Sigmoid colon (tissue), 7 donors: ENCODE measurements around the gene PBX3. TPM values are rescaled to one million over a fixed set of nuclear protein-coding genes. Genes with fewer than 3 reads are reported as not detected.
A peak's percentile ranks its signal among the peaks of the same experiment; 100 is the strongest.

Source experiments
- DNase-seq: peaks from one replicate; pipeline ENCODE4 v3.0.0-alpha.2; 2019
- H3K27ac ChIP-seq, 4 donors: fragments of 200-600 bp; sonication (generic); one replicate each; pipeline ENCODE4 v1.5.1; 2016 to 2019; ENCODE audit warnings: mild to moderate bottlenecking in 1 of 4
- H3K27me3 ChIP-seq, 3 donors: fragments of 200-600 bp; sonication (generic); one replicate each; pipeline ENCODE4 v1.5.1; 2019; ENCODE audit warnings: mild to moderate bottlenecking in 1 of 3
- H3K36me3 ChIP-seq, 4 donors: fragments of 200-600 bp; sonication (generic); one replicate each; pipeline ENCODE4 v1.5.1; 2016 to 2019
- H3K4me1 ChIP-seq, 4 donors: fragments of 200-600 bp; sonication (generic); one replicate each; pipeline ENCODE4 v1.5.1; 2017 to 2019
- H3K4me3 ChIP-seq, 4 donors: fragments of 200-600 bp; sonication (generic); one replicate each; pipeline ENCODE4 v1.5.1; 2017 to 2019; ENCODE audit warnings: mild to moderate bottlenecking in 2 of 4, moderate library complexity in 1 of 4
- H3K9me3 ChIP-seq, 4 donors: fragments of 200-600 bp in 3 of 4; sonication (generic) in 3 of 4; one replicate each; pipeline versions ENCODE4 v1.5.1 to v1.6.1; 2013 to 2019
- EP300 ChIP-seq, 4 donors: sonication (generic); formaldehyde crosslinking; IDR thresholded peaks; one replicate each; pipeline ENCODE4 v1.6.1; 2017; ENCODE audit warnings: antibody characterized with exemption in 4 of 4
- POLR2A ChIP-seq, 2 donors: fragments of 450-650 bp; IDR thresholded peaks; one replicate each; pipeline ENCODE4 v1.6.1; 2016; ENCODE audit warnings: antibody characterized with exemption in 2 of 2, mild to moderate bottlenecking in 2 of 2, moderate library complexity in 2 of 2
- POLR2AphosphoS5 ChIP-seq, 4 donors: sonication (generic); formaldehyde crosslinking; IDR thresholded peaks; one replicate each; pipeline ENCODE4 v1.6.1; 2017; ENCODE audit warnings: antibody characterized with exemption in 4 of 4
- WGBS, 2 donors: extraction: QIAGEN DNeasy Blood & Tissue Kit; methylation state at CpG; one replicate each; pipeline ENCODE4 v1.1.7; 2013; 5-methylcytosine and 5-hydroxymethylcytosine counted together
- intact Hi-C: fragments of 100-400 bp; cut with DNase I; formaldehyde crosslinking; loops from one replicate; pipeline ENCODE4 v1.15.1; 2023
- polyA plus RNA-seq, 3 donors: library from polyadenylated mRNA; stranded (reverse); fragments of 200-250 nt; gene quantifications; one replicate each; pipeline ENCODE4 v1.2.3, GENCODE V29; 2013
- total RNA-seq, 4 donors: library from RNA; depleted of rRNA; stranded (reverse); fragments of >200 nt; gene quantifications; one replicate each; pipeline ENCODE4 v1.1.0, GENCODE V29; 2016
- TF ChIP-seq, protein P1 (sequence below), 4 experiments: fragments of 450-650 bp in 3 of 4; fragments of 200-600 bp in 1 of 4; IDR thresholded peaks; one replicate each; pipeline ENCODE4 v1.5.1; 2016 to 2019; ENCODE audit warnings: antibody characterized with exemption in 4 of 4, mild to moderate bottlenecking in 3 of 4, moderate library complexity in 2 of 4
- donor health status: healthy with polysubstance abuse.
- donor health status: Bipolar disorder and iron deficiency.
- donor health status: healthy.

The PBX3 gene
- total and polyA plus RNA-seq, 7 donors, result 2.8 to 159 (median 90.6) TPM

GRCh38 chr9:125912667-125913066 is 165.5 kb downstream of the PBX3 start:
- no peak overlapping the region for H3K4me3 ChIP-seq
- no peak overlapping the region for H3K27ac ChIP-seq
- H3K36me3 ChIP-seq, result peaks cover 0 to 9% (median 0%) of the 10 kb centered on the region in 4 donors
- DNase-seq, result no peak
- H3K9me3 ChIP-seq, result no peaks in the 10 kb centered on the region
- H3K4me1 ChIP-seq, result peaks cover 0 to 73% (median 34%) of the 10 kb centered on the region in 4 donors
- no peak for TF ChIP-seq EP300 (IDR thresholded peaks at IDR 0.05)
- TF ChIP-seq, protein P1, sequence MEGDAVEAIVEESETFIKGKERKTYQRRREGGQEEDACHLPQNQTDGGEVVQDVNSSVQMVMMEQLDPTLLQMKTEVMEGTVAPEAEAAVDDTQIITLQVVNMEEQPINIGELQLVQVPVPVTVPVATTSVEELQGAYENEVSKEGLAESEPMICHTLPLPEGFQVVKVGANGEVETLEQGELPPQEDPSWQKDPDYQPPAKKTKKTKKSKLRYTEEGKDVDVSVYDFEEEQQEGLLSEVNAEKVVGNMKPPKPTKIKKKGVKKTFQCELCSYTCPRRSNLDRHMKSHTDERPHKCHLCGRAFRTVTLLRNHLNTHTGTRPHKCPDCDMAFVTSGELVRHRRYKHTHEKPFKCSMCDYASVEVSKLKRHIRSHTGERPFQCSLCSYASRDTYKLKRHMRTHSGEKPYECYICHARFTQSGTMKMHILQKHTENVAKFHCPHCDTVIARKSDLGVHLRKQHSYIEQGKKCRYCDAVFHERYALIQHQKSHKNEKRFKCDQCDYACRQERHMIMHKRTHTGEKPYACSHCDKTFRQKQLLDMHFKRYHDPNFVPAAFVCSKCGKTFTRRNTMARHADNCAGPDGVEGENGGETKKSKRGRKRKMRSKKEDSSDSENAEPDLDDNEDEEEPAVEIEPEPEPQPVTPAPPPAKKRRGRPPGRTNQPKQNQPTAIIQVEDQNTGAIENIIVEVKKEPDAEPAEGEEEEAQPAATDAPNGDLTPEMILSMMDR (IDR thresholded peaks at IDR 0.05), result no peak
- no peak for TF ChIP-seq POLR2AphosphoS5 (IDR thresholded peaks at IDR 0.05)
- intact Hi-C loops, result loop anchor here (10.0 kb wide), 1 partner anchor 498 kb away; no protein-coding TSS in a partner anchor
- no peaks in the 10 kb centered on the region for H3K27me3 ChIP-seq

GRCh38 chr9:125913551-125913950 is 166.4 kb downstream of the PBX3 start:
- H3K4me3 ChIP-seq, result no peak overlapping the region

GRCh38 chr9:125914411-125914810 is 167.2 kb downstream of the PBX3 start:
- no peak for TF ChIP-seq POLR2A (IDR thresholded peaks at IDR 0.05)
- no peak for TF ChIP-seq POLR2AphosphoS5 (IDR thresholded peaks at IDR 0.05)
- TF ChIP-seq, protein P1 (IDR thresholded peaks at IDR 0.05), result no peak
- no peak for TF ChIP-seq EP300 (IDR thresholded peaks at IDR 0.05)
- Histone ChIP-seq H3K4me1 (peaks cover 0 to 60% (median 28%) of the 10 kb centered on the region in 4 donors), H3K4me3 (no peak overlapping the region), H3K36me3 (peaks cover 0 to 9% (median 0%) of the 10 kb centered on the region in 4 donors), H3K27ac (no peak overlapping the region), H3K27me3 (no peaks in the 10 kb centered on the region), H3K9me3 (no peaks in the 10 kb centered on the region)
- intact Hi-C loops, result loop anchor here (10.0 kb wide), 1 partner anchor 500 kb away; no protein-coding TSS in a partner anchor
- no peak for DNase-seq
- 86 to 88% methylated on average over 1 of the region's 1 CpG for WGBS, 2 donors

More at GRCh38 chr9:125913551-125913950, 166.4 kb downstream of the PBX3 start:
- peaks cover 0 to 64% (median 28%) of the 10 kb centered on the region in 4 donors for H3K4me1 ChIP-seq
- H3K27ac ChIP-seq, result no peak overlapping the region
- no peak for DNase-seq
- 80 to 85% methylated on average over 2 of the region's 2 CpGs for WGBS, 2 donors
- H3K9me3 ChIP-seq, result no peaks in the 10 kb centered on the region
- intact Hi-C loops, result loop anchor here (10.0 kb wide), 1 partner anchor 499 kb away; no protein-coding TSS in a partner anchor
- H3K27me3 ChIP-seq, result no peaks in the 10 kb centered on the region
- peaks cover 0 to 9% (median 0%) of the 10 kb centered on the region in 4 donors for H3K36me3 ChIP-seq
- no peak for TF ChIP-seq POLR2AphosphoS5 (IDR thresholded peaks at IDR 0.05)
- TF ChIP-seq EP300 (IDR thresholded peaks at IDR 0.05), result no peak
- TF ChIP-seq POLR2A (IDR thresholded peaks at IDR 0.05), result no peak
- TF ChIP-seq, protein P1 (IDR thresholded peaks at IDR 0.05), result no peak

DNA sequence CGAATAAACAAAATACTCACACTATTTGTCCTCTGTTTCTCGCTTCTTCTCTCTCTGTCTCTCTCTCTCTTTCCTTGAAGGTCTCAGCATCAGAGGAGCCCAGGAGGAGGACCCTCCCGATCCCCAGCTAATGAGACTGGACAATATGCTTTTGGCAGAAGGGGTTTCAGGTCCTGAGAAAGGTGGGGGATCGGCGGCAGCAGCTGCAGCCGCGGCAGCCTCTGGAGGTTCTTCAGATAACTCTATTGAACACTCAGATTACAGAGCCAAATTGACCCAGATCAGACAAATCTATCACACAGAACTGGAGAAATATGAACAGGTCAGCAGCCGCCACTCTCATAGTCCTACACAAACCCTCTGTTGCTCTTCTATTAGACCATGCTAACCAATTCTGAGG is 168.4 kb downstream of the PBX3 start:
- intact Hi-C loops, result loop anchor here (10.0 kb wide), 1 partner anchor 501 kb away; no protein-coding TSS in a partner anchor
- H3K36me3 ChIP-seq, result peaks cover 0 to 9% (median 0%) of the 10 kb centered on the region in 4 donors
- no peak for TF ChIP-seq POLR2AphosphoS5 (IDR thresholded peaks at IDR 0.05)
- no peak for DNase-seq
- H3K27ac ChIP-seq, result no peak overlapping the region
- H3K4me1 ChIP-seq, result peaks cover 0 to 60% (median 34%) of the 10 kb centered on the region in 4 donors
- no peaks in the 10 kb centered on the region for H3K9me3 ChIP-seq
- 97 to 99% methylated on average over 8 of the region's 8 CpGs for WGBS, 2 donors
- H3K27me3 ChIP-seq, result no peaks in the 10 kb centered on the region
- H3K4me3 ChIP-seq, result no peak overlapping the region

DNA sequence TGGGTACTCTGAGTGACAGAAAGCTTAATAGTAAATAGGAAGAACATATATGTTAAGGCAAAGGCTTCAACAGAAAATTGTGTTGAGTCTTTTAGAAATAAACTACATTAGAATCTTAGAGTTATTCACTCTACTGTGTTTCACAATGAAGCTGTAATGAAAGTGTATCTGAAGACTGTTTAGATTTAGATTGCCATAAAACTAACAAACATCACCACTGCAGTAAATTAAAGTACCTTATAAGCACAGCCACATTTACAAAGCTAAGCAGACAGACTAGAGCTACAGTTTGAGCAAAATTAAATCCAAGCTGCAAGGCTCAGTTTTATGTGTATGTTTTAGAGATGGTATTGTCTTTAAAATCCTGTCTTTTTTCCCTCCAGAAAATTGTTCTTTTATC is 172.4 kb downstream of the PBX3 start:
- intact Hi-C loops, result loop anchor here (10.0 kb wide), 1 partner anchor 505 kb away; no protein-coding TSS in a partner anchor
- TF ChIP-seq POLR2AphosphoS5 (IDR thresholded peaks at IDR 0.05) (peak in 3 of 4 donors; percentile 25 to 42 (median 30)), EP300 (IDR thresholded peaks at IDR 0.05) (no peak)
- TF ChIP-seq, protein P1 (IDR thresholded peaks at IDR 0.05), result no peak

More for the DNA sequence above, 172.4 kb downstream of the PBX3 start:
- H3K27me3 ChIP-seq, result no peaks in the 10 kb centered on the region
- no peak overlapping the region for H3K4me3 ChIP-seq
- no peak for DNase-seq
- H3K36me3 ChIP-seq, result peaks cover 0 to 13% (median 0%) of the 10 kb centered on the region in 4 donors
- peak overlapping the region in 2 of 4 donors; percentile 43 to 50 for H3K27ac ChIP-seq
- H3K9me3 ChIP-seq, result no peaks in the 10 kb centered on the region
- peaks cover 0 to 43% (median 23%) of the 10 kb centered on the region in 4 donors for H3K4me1 ChIP-seq
